SKM-1 (cell line): ENCODE data around the gene BIN1.
"Not testable (repeated sequence)": the region's sequence is repeated elsewhere in the genome, so short reads cannot be mapped to it uniquely, and the experiment has no call there.

Experiments used
- DNase-seq: peaks from one replicate; lab custom pipeline; 2025; ENCODE audit not compliant: unreplicated experiment; lab: John Stamatoyannopoulos, UW

Gene BIN1

DNA sequence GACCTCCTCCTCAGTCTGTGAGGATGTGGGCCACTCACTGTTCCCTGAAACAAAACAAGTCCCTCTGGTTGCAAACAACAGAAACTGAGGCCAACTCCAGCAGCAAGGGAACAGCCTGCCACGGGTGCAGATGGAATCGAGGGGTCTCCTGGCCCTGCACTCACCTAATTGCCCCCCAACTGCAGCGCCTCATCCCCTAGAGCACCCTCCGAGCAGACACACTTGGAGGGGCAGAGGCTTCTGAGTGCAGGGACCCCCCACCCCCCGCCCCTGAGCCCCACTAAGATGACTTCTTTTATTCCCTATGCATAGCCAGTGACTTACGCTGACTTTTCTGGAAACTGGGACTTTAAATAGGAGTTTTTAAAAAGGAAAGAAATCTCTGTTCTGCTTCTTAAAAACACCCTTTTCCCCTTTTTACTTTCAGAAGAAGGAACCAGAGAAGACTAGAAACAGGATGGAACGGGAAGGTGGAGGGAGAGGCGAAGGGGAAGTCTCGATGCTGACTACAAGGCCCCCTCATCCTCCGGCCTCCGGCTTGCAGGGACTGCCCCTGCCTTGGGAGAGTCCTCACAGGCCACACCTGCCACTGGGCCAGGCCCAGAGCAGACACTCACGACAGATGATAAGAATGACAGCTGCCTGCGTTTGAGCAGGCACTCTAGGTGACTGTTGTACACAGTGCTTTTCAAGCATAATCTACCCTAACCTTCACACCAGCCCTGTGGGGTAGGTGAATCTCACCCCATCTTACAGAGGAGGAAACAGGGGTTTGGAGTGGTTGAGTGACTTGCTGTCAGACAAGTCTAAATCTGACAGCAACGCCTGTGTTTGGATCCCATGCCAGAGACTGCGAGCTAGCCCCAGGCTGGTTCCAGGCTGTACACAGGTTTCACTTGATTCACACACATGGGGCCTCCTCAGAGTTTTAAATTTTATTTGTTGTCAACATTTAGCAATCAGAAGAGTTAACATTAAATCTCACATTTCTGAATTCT, 28.2 kb upstream of the BIN1 start:
- DNase-seq = peak; percentile 7

DNA sequence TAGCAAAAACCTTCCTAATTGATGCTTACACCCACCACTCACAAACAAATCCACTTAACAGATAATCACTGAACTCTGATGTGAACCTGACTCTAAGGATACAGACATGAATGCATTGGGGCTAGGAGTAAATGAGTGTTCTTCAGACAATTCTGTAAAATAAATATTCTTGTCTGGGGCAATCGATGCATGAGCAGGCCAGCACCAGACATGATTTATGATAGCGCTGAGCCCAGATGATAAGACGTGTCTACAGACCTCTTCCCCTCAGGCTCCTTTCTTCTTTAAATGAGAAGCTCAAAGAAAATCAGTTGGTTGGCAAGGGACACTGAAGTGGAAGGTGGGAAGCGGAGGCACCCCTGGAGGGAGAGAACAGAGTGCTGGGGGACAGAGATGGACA, 27.3 kb upstream of the BIN1 start:
- DNase-seq = no peak

GRCh38 chr2:127133793-127134192, 26.8 kb upstream of the BIN1 start:
- DNase-seq = no peak

GRCh38 chr2:127130421-127130820, 23.5 kb upstream of the BIN1 start:
- DNase-seq = no peak

DNA sequence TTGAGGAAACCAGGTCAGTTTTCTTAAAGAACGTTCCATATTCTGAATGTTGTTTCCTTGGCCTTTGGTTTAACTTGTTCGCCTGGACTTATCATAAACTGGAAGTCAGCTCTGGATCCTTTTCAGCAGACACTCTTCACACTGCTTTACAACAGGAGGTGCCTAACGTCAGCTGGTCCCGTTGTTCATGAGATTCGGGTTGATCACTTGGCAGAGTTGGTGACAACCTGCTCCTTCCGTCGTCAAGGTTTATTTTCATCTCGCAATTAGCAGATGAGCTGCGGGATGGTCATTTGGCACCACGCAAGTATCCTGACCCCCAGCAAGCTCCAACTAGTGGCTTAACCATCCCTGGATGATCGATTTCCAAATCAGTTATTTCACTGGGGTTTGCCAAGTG, 23.0 kb upstream of the BIN1 start:
- no peak for DNase-seq

DNA sequence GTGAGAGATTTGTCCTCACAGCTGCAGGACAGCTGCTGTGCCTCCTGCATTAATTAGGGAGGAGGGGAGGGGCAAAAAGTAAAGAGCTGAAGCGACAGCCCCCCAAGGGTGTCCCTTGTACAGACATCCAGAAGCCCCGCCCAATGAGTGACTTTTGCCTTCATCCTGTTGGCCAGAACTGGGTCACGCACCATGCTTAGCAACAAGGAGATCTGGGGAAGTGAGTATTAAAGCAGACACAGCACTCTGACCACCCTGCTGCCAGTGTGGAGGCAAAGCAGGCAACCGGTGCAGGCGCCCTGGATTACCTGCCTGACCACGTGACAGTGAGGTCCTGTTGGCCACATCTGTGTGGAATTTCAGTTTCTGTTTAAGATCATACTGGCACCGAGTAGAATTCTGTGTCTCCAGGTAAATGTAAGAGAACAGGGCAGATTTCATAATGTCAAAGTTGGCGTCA, 21.5 kb upstream of the BIN1 start:
- no peak for DNase-seq

DNA sequence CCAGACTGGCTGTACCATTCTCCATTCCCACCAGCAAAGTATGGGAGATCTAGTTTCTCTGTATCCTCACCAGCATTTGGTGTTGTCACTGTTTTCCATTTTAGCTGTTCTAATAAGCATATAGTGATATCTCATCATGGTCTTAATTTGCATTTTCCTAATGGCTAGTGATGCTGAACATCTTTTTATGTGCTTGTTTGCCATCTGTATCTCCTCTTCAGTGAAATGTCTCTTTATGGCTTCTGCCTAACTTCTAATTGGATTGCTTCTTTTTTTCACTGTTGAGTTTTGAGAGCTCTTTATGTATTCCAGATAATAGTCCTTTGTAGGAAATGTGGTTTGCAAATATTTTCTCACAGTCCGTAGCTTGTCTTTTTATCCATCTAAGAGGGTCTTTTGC, 18.9 kb upstream of the BIN1 start:
- no peak for DNase-seq

DNA sequence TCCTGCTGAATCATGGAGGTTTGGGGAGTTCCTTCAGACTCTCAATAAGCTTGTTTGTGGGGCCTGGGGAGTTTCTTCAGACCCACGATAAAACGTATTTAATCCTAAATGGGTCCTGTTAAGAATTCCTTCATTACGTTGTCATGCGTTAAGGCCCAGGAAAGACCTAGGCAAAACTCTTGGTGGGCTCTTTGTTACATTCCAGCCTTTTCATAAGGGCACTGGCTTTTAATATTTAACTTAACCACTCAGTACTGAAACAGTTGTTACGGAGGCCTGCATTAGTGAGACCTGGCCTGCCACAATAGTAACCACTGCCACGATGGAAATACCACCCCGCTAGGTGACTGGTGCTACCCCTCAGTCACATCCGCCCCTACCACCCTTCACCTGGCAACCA, 17.5 kb upstream of the BIN1 start:
- DNase-seq = no peak

DNA sequence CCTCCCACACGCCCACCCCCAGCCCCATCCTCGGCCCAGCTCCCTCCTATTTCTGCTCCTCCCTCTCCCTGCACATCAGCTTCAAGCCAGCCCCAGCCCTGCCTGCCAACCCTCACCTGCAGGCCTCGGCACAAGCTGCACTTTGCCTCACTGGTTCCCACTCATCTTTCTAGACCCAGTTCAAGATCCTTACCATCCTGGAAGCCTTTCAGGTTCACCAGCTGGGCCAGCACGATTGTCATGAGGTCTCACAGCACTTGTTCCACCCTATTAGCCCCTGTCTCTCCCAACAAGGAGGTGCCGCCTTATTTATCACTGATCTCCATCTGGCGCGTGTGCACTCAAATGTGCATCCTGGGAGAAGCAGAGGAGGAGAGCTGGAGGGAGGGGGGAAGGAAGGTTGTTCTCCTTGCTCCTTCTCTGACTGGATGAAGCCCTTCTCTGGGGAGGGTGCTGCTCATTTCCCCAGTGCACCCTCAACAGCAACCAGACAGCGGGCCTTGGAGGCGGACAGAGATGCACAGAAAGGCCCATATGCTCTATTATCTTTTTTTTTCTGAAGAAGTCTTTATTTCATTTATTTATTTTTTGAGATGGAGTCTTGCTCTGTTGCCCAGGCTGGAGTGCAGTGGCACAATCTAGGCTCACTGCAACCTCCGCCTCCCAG, 15.5 kb upstream of the BIN1 start:
- no peak for DNase-seq

DNA sequence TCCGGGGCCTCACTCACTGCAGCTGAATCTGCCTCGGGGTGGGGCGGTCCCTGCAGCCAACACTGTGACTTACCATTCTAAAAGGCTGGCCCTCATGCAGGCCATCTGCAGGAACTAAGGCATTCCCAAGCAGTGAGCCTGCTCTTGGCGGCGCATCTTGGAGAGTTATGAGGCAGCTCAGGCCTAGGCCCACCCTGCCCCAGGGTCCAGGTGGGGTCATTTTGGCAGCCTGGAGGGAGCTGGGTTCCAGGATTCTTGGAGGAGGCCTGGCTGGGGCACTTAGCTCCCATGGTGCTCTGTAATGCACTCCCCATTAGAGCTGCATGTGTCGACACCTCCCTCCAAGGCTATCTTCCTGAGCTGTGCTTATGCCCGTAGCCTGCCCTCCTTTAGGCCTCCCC, 14.8 kb upstream of the BIN1 start:
- DNase-seq = no peak

- DNase-seq = no peak
Measured at GRCh38 chr2:127121353-127121752, 14.4 kb upstream of the BIN1 start.

- DNase-seq = not testable (repeated sequence)
Measured at GRCh38 chr2:127120408-127120807, 13.5 kb upstream of the BIN1 start.

DNA sequence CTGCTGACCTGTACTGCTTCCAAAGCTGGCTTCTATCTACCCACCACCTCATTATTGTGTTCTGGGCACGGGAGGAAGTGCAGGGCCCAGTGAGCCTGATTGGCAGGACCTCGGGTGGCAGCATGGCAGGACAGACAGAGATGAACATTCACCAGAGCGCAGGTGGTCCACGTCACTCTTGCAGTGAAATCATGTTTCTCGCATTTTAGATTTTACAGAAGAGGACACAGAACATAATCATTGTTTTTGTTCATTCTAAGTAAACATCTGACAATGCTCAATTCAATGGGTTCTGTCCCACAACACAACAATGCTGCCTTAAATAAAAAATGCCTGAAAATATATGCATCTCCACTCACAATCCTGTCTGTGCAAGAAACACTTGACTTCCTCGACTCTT, 11.5 kb upstream of the BIN1 start:
- DNase-seq = no peak

DNA sequence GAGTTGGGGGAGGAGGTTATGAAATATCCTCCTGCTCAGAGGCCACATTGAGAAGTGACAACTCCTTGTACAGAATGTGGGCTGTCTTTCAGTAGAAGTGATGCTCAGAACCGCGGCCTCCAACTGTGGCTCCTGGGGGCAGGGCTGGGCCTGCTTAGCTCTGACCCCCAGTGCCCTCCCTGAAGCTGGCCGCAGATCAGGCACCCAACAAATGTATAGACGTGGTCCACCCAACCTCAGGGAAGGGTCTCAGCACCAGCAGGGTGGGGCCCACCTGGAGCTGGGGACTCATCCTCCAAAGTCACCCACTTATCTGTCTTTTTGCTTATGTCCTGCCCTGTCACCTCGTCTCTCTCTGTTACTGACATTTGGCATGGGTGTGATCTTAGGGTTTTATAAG, 11.1 kb upstream of the BIN1 start:
- DNase-seq = no peak

- DNase-seq = no peak
Measured at GRCh38 chr2:127117603-127118002, 10.6 kb upstream of the BIN1 start.

GRCh38 chr2:127115471-127116199, 8.7 kb upstream of the BIN1 start:
- no peak for DNase-seq

DNA sequence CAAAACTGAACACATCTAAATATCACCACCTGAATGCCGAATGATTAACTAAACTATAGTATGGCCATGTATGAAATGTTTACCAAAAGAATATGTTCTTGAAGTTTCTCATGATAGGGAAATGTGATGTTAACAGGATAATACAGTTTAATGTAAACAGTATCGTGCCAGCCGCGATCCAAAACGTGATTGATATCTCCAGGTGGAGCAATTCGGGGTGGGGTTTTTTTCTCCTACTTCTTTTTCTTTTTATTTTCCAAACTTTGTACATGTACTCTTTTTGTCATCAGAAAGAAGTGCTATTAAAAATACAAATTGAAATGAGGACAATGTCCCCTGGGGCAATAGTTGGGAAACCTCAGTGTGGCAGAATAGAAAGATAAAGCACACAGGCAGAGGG, 4.0 kb upstream of the BIN1 start:
- DNase-seq = no peak

DNA sequence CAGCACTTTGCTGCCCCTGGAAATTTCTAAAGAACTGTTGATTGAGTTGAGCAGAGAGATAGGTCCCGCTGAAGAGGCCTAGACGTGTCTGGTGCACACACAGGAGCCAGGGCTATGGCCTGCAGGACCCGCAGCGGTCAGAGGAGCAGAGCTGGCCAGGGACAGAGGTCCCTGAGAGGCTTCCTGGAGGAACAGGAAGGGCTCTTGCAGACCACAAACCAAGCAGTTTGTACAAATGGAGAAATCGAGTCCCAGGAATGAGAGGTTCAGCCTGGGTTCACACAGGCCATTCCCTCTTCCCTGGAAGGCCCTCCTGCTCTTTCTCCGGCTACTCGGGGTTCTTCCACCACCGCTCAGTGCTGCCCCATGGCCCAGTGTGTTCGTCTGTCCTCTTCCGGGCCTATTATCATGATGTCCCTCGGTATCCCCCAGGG, 1.2 kb upstream of the BIN1 start:
- DNase-seq = no peak

GRCh38 chr2:127107622-127107999, 657 bp upstream of the BIN1 start:
- DNase-seq = no peak

GRCh38 chr2:127106457-127106990, 430 bp downstream of the BIN1 start:
- DNase-seq = no peak
